B cell (primary cell): Measurements from ENCODE around the gene DBP. TPM values are rescaled to one million over a fixed set of nuclear protein-coding genes. Genes with fewer than 3 reads are reported as not detected.

Experiments
- ATAC-seq: fragments of 200-7000 bp; cut with Tn5 transposase; one replicate; pipeline ENCODE4 v1.10.0; 2021; ENCODE audit warnings: low read depth, mild to moderate bottlenecking, moderate number of reproducible peaks, moderate library complexity
- CTCF ChIA-PET: fragments of 350-600 bp; sonication (Branson Sonifier 250); formaldehyde crosslinking; loops from one replicate; lab custom pipeline; 2021; ENCODE audit warnings: antibody characterized with exemption, inconsistent platforms; lab: Charles Lee
- POLR2A ChIA-PET: fragments of 350-600 bp; sonication (Branson Sonifier 250); formaldehyde crosslinking; loops from one replicate; lab custom pipeline; 2021; ENCODE audit warnings: antibody characterized with exemption; lab: Charles Lee
- DNase-seq: peaks from one replicate; pipeline ENCODE4 v3.0.0; 2013
- H2AFZ ChIP-seq: 2 replicates; pipeline ENCODE4 v1.6.1; 2012; ENCODE audit warnings: mild to moderate bottlenecking, low read depth, low read length; ENCODE audit not compliant: insufficient read depth, poor library complexity, severe bottlenecking
- H3K27ac ChIP-seq, 2 donors: 1 replicate in 1 of 2; 2 replicates in 1 of 2; pipeline ENCODE4 v1.5.1; 2012 to 2013; ENCODE audit warnings: low read length in 2 of 2, mild to moderate bottlenecking in 2 of 2, moderate library complexity in 1 of 2
- H3K27me3 ChIP-seq, 4 experiments: fragments of 200-600 bp in 1 of 4; sonication (generic) in 1 of 4; replicated peaks in 1 of 4; 1 replicate in 2 of 4; 2 replicates in 2 of 4; pipeline versions ENCODE4 v1.6.1 to v1.7.0; 2013 to 2016; ENCODE audit warnings: low read length in 3 of 4, mild to moderate bottlenecking in 2 of 4, mixed read lengths in 1 of 4, moderate library complexity in 1 of 4; ENCODE audit not compliant: insufficient read depth in 4 of 4, control insufficient read depth in 3 of 4; ENCODE audit errors: control extremely low read depth in 1 of 4
- H3K36me3 ChIP-seq, 2 experiments: replicated peaks in 1 of 2; 1 replicate in 1 of 2; 2 replicates in 1 of 2; pipeline versions ENCODE4 v1.6.1 to v1.7.1; 2013; ENCODE audit warnings: low read length in 1 of 2; ENCODE audit not compliant: insufficient read depth in 2 of 2, control insufficient read depth in 1 of 2; ENCODE audit errors: control extremely low read depth in 1 of 2, extremely low read depth in 1 of 2
- H3K4me1 ChIP-seq, 2 donors: fragments of 200-600 bp in 1 of 2; sonication (generic) in 1 of 2; 1 replicate in 1 of 2; 2 replicates in 1 of 2; pipeline versions ENCODE4 v1.5.1 to v1.6.1; 2013 to 2017; ENCODE audit warnings: low read length in 2 of 2; ENCODE audit not compliant: control insufficient read depth in 2 of 2, insufficient read depth in 2 of 2
- H3K4me2 ChIP-seq: replicated peaks from 2 replicates; pipeline ENCODE3; 2012; ENCODE audit warnings: mild to moderate bottlenecking, low read depth, low read length; ENCODE audit not compliant: poor library complexity, severe bottlenecking
- H3K4me3 ChIP-seq, 5 experiments: fragments of 200-600 bp in 1 of 5; sonication (generic) in 1 of 5; 1 replicate in 3 of 5; 2 replicates in 2 of 5; pipeline versions ENCODE4 v1.5.1 to v1.7.0; 2011 to 2016; ENCODE audit warnings: low read length in 4 of 5, mild to moderate bottlenecking in 4 of 5, low read depth in 2 of 5, control low read depth in 1 of 5, moderate library complexity in 1 of 5; ENCODE audit not compliant: insufficient read depth in 1 of 5; ENCODE audit errors: control extremely low read depth in 1 of 5, extremely low read depth in 1 of 5
- H3K79me2 ChIP-seq: fragments of 200-600 bp; sonication (generic); one replicate; pipeline ENCODE4 v1.6.0; 2016; ENCODE audit warnings: low read length; ENCODE audit not compliant: control insufficient read depth, insufficient read depth
- H3K9ac ChIP-seq: fragments of 200-600 bp; sonication (generic); 2 replicates; pipeline ENCODE4 v1.6.1; 2017; ENCODE audit warnings: mild to moderate bottlenecking, low read length, moderate library complexity
- H3K9me3 ChIP-seq, 3 donors: one replicate each; pipeline versions ENCODE4 v1.6.1 to v1.7.1; 2013; ENCODE audit warnings: low read length in 2 of 3; ENCODE audit not compliant: control insufficient read depth in 2 of 3, insufficient read depth in 1 of 3; ENCODE audit errors: control extremely low read depth in 1 of 3
- H4K20me1 ChIP-seq: 2 replicates; pipeline ENCODE4 v1.6.0; 2012; ENCODE audit warnings: mild to moderate bottlenecking, low read length; ENCODE audit not compliant: insufficient read depth, control insufficient read depth, poor library complexity, severe bottlenecking
- H3K27ac Mint-ChIP-seq: one replicate; pipeline ENCODE4 v1.8.0; 2021; ENCODE audit warnings: mixed read lengths
- H3K27me3 Mint-ChIP-seq: one replicate; pipeline ENCODE4 v1.8.0; 2021; ENCODE audit warnings: mixed read lengths
- H3K4me1 Mint-ChIP-seq: one replicate; pipeline ENCODE4 v1.8.0; 2021; ENCODE audit warnings: mixed read lengths
- H3K4me3 Mint-ChIP-seq: one replicate; pipeline ENCODE4 v1.8.0; 2021; ENCODE audit warnings: mixed read lengths
- H3K9me3 Mint-ChIP-seq: one replicate; pipeline ENCODE4 v1.8.0; 2022; ENCODE audit warnings: mixed read lengths; ENCODE audit not compliant: insufficient read depth
- EZH2 ChIP-seq: IDR thresholded peaks from 2 replicates; pipeline ENCODE4 v1.6.1; 2012; ENCODE audit warnings: borderline replicate concordance, low read depth, mild to moderate bottlenecking, moderate library complexity, low read length; ENCODE audit not compliant: insufficient read depth, poor library complexity, severe bottlenecking
- WGBS: methylation state at CpG from one replicate; pipeline ENCODE4 v1.1.5; 2013; ENCODE audit warnings: missing lambda C conversion rate; ENCODE audit not compliant: insufficient coverage; 5-methylcytosine and 5-hydroxymethylcytosine counted together
- intact Hi-C: fragments of 100-400 bp; cut with micrococcal nuclease; formaldehyde crosslinking; loops from one replicate; pipeline ENCODE4 v1.10.0; 2022
- polyA plus RNA-seq: library from polyadenylated mRNA; depleted of rRNA; stranded (reverse); fragments of >200 nt; gene quantifications from 2 replicates; pipeline ENCODE4 v1.2.3, GENCODE V29; 2012
- total RNA-seq, 2 donors: library from RNA; stranded (reverse); fragments of 120-200 nt in 1 of 2; gene quantifications; 1 replicate in 1 of 2; 2 replicates in 1 of 2; pipeline versions ENCODE4 v1.2.3 to v1.2.4, GENCODE V29; 2013 to 2022
- TF ChIP-seq, protein P1 (sequence below): fragments of 200-600 bp; IDR thresholded peaks from one replicate; pipeline ENCODE4 v1.8.0; 2022; ENCODE audit warnings: antibody characterized with exemption, mild to moderate bottlenecking

DBP gene
- total and polyA plus RNA-seq, 2 donors (not counting 1 experiment from before 2014, with no cell fraction given) = 23.5 to 33.0 TPM

DNA sequence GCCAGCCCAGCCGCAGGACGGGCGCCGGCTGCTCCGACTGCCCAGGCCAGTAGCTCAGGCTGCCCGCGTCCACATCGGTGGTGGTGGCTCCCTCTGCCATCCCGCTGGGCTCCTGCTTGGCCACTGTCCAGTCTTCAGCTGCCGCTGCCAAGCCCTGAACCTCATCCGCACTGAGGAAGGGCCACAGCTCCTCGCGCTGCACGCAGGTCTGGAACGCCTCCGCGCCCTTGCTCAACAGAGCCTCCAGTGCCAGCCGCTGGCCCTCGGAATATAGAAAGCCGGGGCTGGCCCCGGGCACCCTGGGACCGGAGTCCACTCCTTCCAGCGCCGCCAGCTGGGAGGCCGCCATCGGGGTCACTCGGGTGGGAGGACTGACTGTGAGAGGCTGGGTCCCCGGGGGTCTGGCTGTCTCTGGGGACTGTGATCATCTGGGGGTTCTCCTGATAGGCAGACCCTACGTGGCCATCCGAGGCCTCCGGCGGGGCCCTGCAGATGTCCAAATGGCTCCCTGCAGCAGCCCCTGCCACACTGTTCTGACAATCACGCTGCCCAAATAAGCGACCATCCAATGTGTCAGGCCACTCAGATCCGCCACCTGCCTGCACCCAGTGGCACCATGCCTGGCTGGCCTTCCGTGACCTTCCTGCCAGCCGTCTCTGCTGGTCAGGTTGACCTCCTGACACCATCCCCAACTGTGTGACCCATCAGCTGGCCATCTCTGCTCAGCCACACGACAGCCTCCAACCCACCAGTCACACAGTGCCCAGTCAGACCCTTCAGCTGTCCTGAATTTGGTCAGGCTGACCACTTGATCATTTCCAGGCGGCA is 23.9 kb downstream of the DBP start:
- Histone ChIP-seq H3K36me3 (peaks cover 0 to 35% of the 10 kb centered on the region in 2 experiments), H3K27ac (no peak overlapping the region), H3K4me2 (no peak overlapping the region), H3K9me3 (no peaks in the 10 kb centered on the region), H4K20me1 (peaks cover 37% of the 10 kb centered on the region), H3K79me2 (peaks cover 10% of the 10 kb centered on the region), H3K4me1 (peaks cover 10 to 26% of the 10 kb centered on the region in 2 donors), H3K4me3 (no peak overlapping the region), H3K27me3 (no peaks in the 10 kb centered on the region), H3K9ac (no peak overlapping the region), H2AFZ (no peak overlapping the region)
- DNase-seq (peak; percentile 34), ATAC-seq (no peak)
- TF ChIP-seq, protein P1, sequence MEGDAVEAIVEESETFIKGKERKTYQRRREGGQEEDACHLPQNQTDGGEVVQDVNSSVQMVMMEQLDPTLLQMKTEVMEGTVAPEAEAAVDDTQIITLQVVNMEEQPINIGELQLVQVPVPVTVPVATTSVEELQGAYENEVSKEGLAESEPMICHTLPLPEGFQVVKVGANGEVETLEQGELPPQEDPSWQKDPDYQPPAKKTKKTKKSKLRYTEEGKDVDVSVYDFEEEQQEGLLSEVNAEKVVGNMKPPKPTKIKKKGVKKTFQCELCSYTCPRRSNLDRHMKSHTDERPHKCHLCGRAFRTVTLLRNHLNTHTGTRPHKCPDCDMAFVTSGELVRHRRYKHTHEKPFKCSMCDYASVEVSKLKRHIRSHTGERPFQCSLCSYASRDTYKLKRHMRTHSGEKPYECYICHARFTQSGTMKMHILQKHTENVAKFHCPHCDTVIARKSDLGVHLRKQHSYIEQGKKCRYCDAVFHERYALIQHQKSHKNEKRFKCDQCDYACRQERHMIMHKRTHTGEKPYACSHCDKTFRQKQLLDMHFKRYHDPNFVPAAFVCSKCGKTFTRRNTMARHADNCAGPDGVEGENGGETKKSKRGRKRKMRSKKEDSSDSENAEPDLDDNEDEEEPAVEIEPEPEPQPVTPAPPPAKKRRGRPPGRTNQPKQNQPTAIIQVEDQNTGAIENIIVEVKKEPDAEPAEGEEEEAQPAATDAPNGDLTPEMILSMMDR = no peak
- TF ChIP-seq EZH2 = no peak
- no peaks in the 10 kb centered on the region for H3K9me3 Mint-ChIP-seq
- POLR2A ChIA-PET = interaction anchor here (0.8 kb wide), 1 partner anchor 29 kb away, joined by 3 read pairs; no protein-coding TSS in a partner anchor
- CTCF ChIA-PET = interaction anchor here (0.5 to 1.2 kb wide), 2 partner anchors 124 to 645 kb away, joined by 3 to 4 read pairs; no protein-coding TSS in a partner anchor
- no peak overlapping the region for H3K27ac Mint-ChIP-seq
- H3K27me3 Mint-ChIP-seq = no peaks in the 10 kb centered on the region
- no peak overlapping the region for H3K4me3 Mint-ChIP-seq
- WGBS = 87% methylated on average over 39 of the region's 39 CpGs
- H3K4me1 Mint-ChIP-seq = peaks cover 28% of the 10 kb centered on the region
- intact Hi-C loops = no loop called here

GRCh38 chr19:48611872-48612271 is 25.3 kb downstream of the DBP start:
- no peak overlapping the region for H3K4me3 Mint-ChIP-seq
- no peak for TF ChIP-seq EZH2
- TF ChIP-seq, protein P1 = no peak
- H3K36me3 ChIP-seq = peaks cover 0 to 23% of the 10 kb centered on the region in 2 experiments
- H3K9me3 ChIP-seq = no peaks in the 10 kb centered on the region
- H3K4me3 ChIP-seq = no peak overlapping the region
- ChIA-PET CTCF (interaction anchor here (4.8 kb wide), 1 partner anchor 122 kb away, joined by 51 read pairs; no protein-coding TSS in a partner anchor), POLR2A (interaction anchor here (0.7 kb wide), 1 partner anchor 38 kb away, joined by 5 read pairs; no protein-coding TSS in a partner anchor)
- H3K27ac Mint-ChIP-seq = no peak overlapping the region
- peaks cover 0 to 12% of the 10 kb centered on the region in 2 donors for H3K4me1 ChIP-seq
- H2AFZ ChIP-seq = no peak overlapping the region
- no peaks in the 10 kb centered on the region for H3K9me3 Mint-ChIP-seq
- H3K4me2 ChIP-seq = no peak overlapping the region
- ATAC-seq (no peak), DNase-seq (no peak)
- no peak overlapping the region for H3K9ac ChIP-seq
- H3K4me1 Mint-ChIP-seq = peaks cover 15% of the 10 kb centered on the region
- no peaks in the 10 kb centered on the region for H3K27me3 ChIP-seq
- no peaks in the 10 kb centered on the region for H3K79me2 ChIP-seq
- 93% methylated on average over 14 of the region's 14 CpGs for WGBS
- intact Hi-C loops = no loop called here
- H4K20me1 ChIP-seq = peaks cover 23% of the 10 kb centered on the region
- H3K27me3 Mint-ChIP-seq = no peaks in the 10 kb centered on the region
- H3K27ac ChIP-seq = no peak overlapping the region
